DMS 273 treated with DMSO at 0.1 percent for 48 hours (cell line): ENCODE measurements around the gene PDZD7.
A peak's percentile ranks its signal among the peaks of the same experiment; 100 is the strongest.

Source experiments
- DNase-seq: peaks from one replicate; lab custom pipeline; 2025; lab: John Stamatoyannopoulos, UW

The PDZD7 gene

GRCh38 chr10:101031128-101031795 is at the start of gene PDZD7, which contains the start of gene SFXN3:
TSS of gene PDZD7 (minus strand) at chr10:101031129. CDS start at chr10:101030219, 910 bp downstream.
TSS of gene SFXN3 (plus strand) at chr10:101031234. CDS start at chr10:101034695, 3,461 bp downstream.
- peak; percentile 58 for DNase-seq

- DNase-seq: no peak
Measured at GRCh38 chr10:101079874-101080273, 48.9 kb upstream of the PDZD7 start.

DNA sequence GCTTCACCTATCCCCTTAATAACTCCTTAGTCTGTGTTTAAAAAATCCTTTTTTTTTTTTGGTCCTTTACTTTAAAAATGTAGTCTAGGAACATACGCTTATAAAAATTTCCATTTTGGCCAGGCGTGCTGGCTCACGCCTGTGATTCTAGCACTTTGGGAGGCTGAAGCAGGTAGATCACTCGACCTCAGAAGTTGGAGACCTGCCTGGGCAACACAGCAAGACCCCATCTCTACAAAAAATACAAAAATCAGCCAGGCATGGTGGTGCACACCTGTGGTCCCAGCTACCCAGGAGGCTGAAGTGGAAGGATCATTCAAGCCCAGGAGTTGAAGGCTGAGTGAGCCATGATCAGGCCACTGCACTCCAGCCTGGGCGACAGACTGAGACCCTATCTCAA is 45.7 kb upstream of the PDZD7 start:
- DNase-seq: no peak

- no peak for DNase-seq
Measured at GRCh38 chr10:101075775-101076174, 44.8 kb upstream of the PDZD7 start.

DNA sequence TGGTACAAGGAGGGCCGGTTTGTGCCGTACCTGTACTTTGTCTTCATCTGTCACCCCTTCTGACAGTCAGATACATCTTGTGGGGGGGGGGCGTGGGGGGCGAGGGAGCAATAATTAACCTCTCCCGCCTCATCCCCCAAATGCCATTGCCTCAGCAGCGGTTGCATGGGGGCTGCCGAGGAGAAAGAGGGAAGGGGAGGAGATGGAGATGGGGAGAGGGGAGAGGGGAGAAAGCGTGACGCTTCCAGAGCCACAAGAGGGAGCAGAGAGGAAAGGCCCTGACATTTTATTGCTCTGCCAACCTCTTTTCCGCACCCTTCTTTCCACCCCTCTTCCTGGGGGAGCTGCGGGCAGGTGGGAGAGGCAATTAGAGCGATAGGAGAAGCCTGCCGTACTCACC is 42.7 kb upstream of the PDZD7 start:
- no peak for DNase-seq

DNA sequence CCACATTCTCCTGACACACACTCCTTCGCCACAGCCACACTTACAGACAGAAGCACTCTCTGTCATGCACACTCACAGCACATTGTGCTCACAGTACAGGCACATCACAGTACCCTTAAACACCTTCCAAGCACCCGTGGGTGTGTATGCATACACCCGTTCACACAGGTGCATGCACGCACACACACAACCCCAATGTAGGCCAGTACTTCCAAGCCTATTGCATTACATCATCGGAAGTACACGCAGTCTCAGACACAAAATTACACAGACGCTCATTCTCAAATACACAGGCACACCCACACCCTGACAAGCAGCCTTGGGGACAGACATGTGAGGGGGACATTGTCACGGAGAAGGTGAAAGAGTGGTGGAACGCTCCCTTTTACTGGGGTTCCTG is 42.0 kb upstream of the PDZD7 start:
- no peak for DNase-seq

- no peak for DNase-seq
Measured at GRCh38 chr10:101071885-101072433, 41.0 kb upstream of the PDZD7 start.

DNA sequence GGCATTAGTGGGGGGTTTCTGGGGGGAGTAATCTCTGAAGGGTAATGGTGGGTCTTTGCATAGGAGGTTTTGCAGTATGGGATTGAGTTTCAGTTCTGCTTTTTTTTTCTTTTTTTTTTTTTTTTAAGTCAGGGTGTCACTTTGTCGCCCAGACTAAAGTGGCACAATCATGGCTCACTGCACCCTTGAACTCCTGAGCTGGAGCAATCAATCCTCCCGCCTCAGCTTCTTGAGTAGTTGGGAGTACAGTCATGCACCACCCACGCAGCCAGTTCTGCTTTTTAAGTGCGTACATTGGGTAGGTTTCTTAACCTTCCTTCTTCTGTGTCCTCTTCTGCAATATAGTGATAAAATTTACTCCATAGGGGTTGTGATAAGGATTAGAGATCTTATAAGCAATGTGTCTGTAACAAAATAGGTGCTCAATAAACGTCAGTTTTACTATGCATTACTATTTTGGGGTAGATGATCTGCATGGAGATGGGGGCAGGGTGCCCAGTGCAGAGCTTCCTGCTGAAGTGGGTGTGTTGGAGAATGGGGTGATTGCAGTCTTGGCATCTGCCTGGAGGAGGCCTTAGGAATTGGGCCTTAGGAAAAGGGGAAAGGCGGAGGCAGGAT is 40.4 kb upstream of the PDZD7 start:
- no peak for DNase-seq

DNA sequence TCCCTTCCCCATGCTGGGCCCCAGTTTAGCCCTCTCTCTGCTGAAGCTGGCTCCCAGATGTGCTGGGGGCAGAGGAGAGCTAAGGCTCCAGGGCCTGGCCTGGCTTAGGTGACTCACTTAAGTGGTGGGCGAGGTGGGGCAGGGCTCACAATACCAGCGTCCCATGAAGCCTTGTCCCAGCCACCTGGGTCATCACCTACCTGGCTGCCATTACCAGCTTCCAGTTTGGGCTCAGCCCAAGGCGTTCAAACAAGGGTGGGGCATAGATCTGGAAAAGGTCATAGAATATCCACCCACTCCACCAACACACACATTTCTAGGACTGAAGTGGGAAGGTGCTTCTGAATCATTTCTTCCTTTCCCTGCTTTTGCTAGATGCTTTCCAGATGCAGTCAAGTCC is 39.2 kb upstream of the PDZD7 start:
- no peak for DNase-seq

DNA sequence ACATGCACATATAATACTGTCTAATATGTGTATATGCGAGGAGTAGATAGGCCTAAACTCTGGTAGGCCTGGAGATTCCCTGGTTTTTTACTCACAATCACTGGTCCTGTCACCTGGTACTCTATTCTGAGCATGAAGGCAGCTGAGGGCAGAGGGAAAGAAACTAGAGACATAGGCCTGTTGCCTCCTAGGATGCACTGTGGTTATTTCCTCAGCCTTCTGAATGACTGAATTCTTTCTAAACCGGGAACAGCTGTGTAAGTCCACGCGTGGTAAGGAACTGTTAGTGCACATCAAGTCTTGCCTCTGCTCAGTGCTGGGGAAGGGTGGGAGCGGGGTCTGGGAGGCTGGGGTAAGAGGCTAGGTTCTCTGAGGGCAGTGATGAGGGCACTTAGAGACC is 38.5 kb upstream of the PDZD7 start:
- no peak for DNase-seq

GRCh38 chr10:101067356-101068083 is 36.6 kb upstream of the PDZD7 start:
- peak; percentile 64 for DNase-seq

DNA sequence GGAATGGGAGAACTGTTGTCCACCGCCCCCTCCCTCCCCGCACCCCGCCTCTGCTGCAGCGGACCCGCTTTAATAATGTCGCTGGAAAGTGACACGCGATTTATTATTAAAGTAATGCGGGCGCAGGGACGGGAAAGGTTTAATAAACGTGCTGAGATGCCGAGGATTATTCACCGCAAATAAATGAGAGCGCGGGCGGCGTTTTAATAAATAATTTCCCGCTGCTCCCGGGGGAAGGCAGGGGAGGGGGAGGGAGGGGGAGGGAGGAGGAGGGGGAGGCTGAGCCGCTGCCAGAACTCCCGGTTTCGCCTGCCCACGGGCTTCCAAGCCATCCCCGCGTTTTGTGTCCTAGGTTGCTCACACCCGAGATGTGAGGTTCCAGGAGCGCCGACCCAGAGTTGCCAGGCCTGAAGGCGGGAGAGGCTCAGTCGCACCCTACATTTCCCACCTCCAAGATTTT is 36.0 kb upstream of the PDZD7 start:
- DNase-seq: no peak

GRCh38 chr10:101066146-101066895 is 35.4 kb upstream of the PDZD7 start:
- no peak for DNase-seq

- DNase-seq: peak; percentile 37
Measured at GRCh38 chr10:101065481-101066145, 34.7 kb upstream of the PDZD7 start.

DNA sequence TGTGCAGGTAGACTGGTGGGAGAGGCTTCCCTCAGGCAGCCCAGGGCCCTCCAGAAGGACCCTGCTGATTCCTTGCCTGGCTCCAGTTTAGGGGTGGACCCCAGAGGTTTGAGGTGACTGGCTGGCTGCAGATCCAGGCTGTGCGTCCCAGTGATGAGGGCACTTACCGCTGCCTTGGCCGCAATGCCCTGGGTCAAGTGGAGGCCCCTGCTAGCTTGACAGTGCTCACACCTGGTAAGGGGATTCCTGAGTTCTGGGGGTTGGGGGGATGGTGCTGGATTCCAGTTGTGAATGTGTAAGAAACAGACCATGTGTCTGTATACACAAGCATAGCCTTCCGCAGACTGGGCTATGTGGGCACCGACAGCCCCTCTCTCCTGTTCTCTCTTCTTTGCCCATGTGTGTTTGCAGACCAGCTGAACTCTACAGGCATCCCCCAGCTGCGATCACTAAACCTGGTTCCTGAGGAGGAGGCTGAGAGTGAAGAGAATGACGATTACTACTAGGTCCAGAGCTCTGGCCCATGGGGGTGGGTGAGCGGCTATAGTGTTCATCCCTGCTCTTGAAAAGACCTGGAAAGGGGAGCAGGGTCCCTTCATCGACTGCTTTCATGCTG is 33.6 kb upstream of the PDZD7 start:
- no peak for DNase-seq

- no peak for DNase-seq
Measured at GRCh38 chr10:101063548-101064414, 32.9 kb upstream of the PDZD7 start.

GRCh38 chr10:101063050-101063525 is 32.2 kb upstream of the PDZD7 start:
- no peak for DNase-seq

- no peak for DNase-seq
Measured at GRCh38 chr10:101062232-101063049, 31.5 kb upstream of the PDZD7 start.
